GM21786 (cell line): Measurements from ENCODE around the gene LYAR.
"Not testable (repeated sequence)": the region's sequence is repeated elsewhere in the genome, so short reads cannot be mapped to it uniquely, and the experiment has no call there.

ENCODE experiments used
- ATAC-seq: cut with Tn5 transposase; IDR thresholded peaks from one replicate; pipeline ENCODE4 v1.9.1; 2021; ENCODE audit not compliant: unreplicated experiment

Gene LYAR

GRCh38 chr4:4269331-4269731 is 20.6 kb downstream of the LYAR start:
- ATAC-seq: no peak

GRCh38 chr4:4268776-4269175 is 21.2 kb downstream of the LYAR start:
- no peak for ATAC-seq

GRCh38 chr4:4267981-4268380 is 22.0 kb downstream of the LYAR start:
- ATAC-seq: no peak

- peak; percentile 69 for ATAC-seq
These were observed 29.7 kb downstream of the LYAR start for GRCh38 chr4:4260185-4260751.

- ATAC-seq: no peak
These were observed 30.4 kb downstream of the LYAR start for GRCh38 chr4:4259484-4260100.

- ATAC-seq: not testable (repeated sequence)
These were observed 32.2 kb downstream of the LYAR start for GRCh38 chr4:4257705-4258104.

GRCh38 chr4:4256799-4257198 is 33.2 kb downstream of the LYAR start:
- ATAC-seq: no peak

GRCh38 chr4:4254666-4255065 is 35.3 kb downstream of the LYAR start:
- no peak for ATAC-seq

GRCh38 chr4:4254199-4254598 is 35.8 kb downstream of the LYAR start:
- ATAC-seq: no peak

- no peak for ATAC-seq
These were observed 40.1 kb downstream of the LYAR start for GRCh38 chr4:4249866-4250265.

- ATAC-seq: not testable (repeated sequence)
These were observed 40.6 kb downstream of the LYAR start for GRCh38 chr4:4249342-4249741.

GRCh38 chr4:4248885-4249203 is 41.1 kb downstream of the LYAR start:
- no peak for ATAC-seq

- peak; percentile 95 for ATAC-seq
These were observed 41.7 kb downstream of the LYAR start, which contains the start of gene TMEM128 for GRCh38 chr4:4248029-4248884. Gene TMEM128, minus strand, starts transcription at chr4:4248223. Its CDS starts 21 bp downstream, at chr4:4248202.

- ATAC-seq: peak; percentile 22
These were observed 42.3 kb downstream of the LYAR start for GRCh38 chr4:4247696-4248028.

- ATAC-seq: no peak
These were observed 44.8 kb downstream of the LYAR start for GRCh38 chr4:4245172-4245571.

GRCh38 chr4:4239551-4239950 is 50.4 kb downstream of the LYAR start:
- ATAC-seq: not testable (repeated sequence)

- ATAC-seq: no peak
These were observed 56.3 kb downstream of the LYAR start for GRCh38 chr4:4233610-4234009.

GRCh38 chr4:4228356-4228668 is 61.6 kb downstream of the LYAR start:
- ATAC-seq: no peak

- ATAC-seq: no peak
These were observed 62.2 kb downstream of the LYAR start for GRCh38 chr4:4227510-4228355.

- ATAC-seq: no peak
These were observed 63.1 kb downstream of the LYAR start, which contains the start of gene OTOP1 for GRCh38 chr4:4226606-4227438. Gene OTOP1, minus strand, starts transcription at chr4:4226929. Its CDS starts 65 bp downstream, at chr4:4226864.
